ENCODE data around the gene JPH4.

The JPH4 gene

DNA sequence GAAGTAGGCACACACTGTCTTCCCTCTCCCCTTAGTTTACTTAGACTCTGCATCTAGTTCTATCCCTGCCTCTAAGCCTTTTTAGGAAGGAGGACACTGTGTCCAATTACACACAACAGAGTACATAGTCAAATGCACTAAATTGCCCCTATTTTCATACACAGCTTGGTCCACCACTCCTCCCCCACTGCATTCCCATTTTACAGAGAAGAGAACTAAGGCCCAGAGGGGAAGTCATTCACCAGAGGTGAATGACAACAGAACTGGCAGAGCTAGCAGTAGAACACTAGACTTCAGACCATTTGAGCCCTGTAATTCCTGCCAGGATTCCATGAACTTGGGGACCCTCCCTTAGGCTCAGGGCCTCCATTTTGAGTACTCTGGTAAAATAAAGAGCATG, 1.1 kb upstream of the JPH4 start:
- H3K36me3 ChIP-seq (ENCODE audit: insufficient read depth, low read length) = no peaks in the 10 kb centered on the region
- no peak for TF ChIP-seq EZH2 (IDR thresholded peaks at IDR 0.05; ENCODE audit: borderline replicate concordance, low read length)
- TF ChIP-seq, protein P1, sequence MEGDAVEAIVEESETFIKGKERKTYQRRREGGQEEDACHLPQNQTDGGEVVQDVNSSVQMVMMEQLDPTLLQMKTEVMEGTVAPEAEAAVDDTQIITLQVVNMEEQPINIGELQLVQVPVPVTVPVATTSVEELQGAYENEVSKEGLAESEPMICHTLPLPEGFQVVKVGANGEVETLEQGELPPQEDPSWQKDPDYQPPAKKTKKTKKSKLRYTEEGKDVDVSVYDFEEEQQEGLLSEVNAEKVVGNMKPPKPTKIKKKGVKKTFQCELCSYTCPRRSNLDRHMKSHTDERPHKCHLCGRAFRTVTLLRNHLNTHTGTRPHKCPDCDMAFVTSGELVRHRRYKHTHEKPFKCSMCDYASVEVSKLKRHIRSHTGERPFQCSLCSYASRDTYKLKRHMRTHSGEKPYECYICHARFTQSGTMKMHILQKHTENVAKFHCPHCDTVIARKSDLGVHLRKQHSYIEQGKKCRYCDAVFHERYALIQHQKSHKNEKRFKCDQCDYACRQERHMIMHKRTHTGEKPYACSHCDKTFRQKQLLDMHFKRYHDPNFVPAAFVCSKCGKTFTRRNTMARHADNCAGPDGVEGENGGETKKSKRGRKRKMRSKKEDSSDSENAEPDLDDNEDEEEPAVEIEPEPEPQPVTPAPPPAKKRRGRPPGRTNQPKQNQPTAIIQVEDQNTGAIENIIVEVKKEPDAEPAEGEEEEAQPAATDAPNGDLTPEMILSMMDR (IDR thresholded peaks at IDR 0.05; ENCODE audit: low read length) = no peak
- H3K9me2 ChIP-seq (ENCODE audit: low read depth, low read length) = no peaks in the 10 kb centered on the region
- H3K27me3 ChIP-seq (ENCODE audit: insufficient read depth, low read length) = no peaks in the 10 kb centered on the region; the same call in 1 of the 2 replicates
- H3K4me1 ChIP-seq (ENCODE audit: insufficient read depth, low read length, severe bottlenecking) = no peaks in the 10 kb centered on the region
- no peaks in the 10 kb centered on the region for H3K79me2 ChIP-seq (ENCODE audit: insufficient read depth, low read length)
- no peak overlapping the region for H3K4me2 ChIP-seq (ENCODE audit: low read length)
- no peaks in the 10 kb centered on the region for H3F3A ChIP-seq (ENCODE audit: insufficient read depth, low read length)
- H3K27ac ChIP-seq (ENCODE audit: low read depth, low read length, poor library complexity, severe bottlenecking) = no peak overlapping the region
- no peak overlapping the region for H2AFZ ChIP-seq (ENCODE audit: low read length)
- H3K9me3 ChIP-seq (ENCODE audit: low read length) = no peaks in the 10 kb centered on the region
- H4K20me1 ChIP-seq (ENCODE audit: insufficient read depth, low read length) = no peaks in the 10 kb centered on the region
- no peak overlapping the region for H3K9ac ChIP-seq (ENCODE audit: low read length)
- H3K4me3 ChIP-seq (ENCODE audit: low read depth, low read length, poor library complexity, severe bottlenecking) = no peak overlapping the region

DNA sequence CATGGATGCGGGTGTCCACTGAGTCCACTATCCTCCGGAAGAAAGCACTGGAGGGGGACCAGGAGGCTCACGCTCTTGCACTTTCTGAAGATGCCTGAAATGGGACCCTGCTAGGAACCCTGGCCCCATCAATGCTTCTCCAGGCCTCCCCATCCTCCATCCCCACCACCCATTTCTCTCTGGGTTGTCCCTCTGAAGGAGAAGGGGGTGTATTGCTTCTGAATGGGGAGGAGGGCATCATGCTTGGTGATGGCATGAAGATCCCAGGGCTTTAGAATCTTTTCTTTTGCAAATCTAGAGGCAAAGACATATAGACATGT, 681 bp upstream of the JPH4 start:
- no peak overlapping the region for H3K9ac ChIP-seq (ENCODE audit: low read length)
- no peaks in the 10 kb centered on the region for H3F3A ChIP-seq (ENCODE audit: insufficient read depth, low read length)
- TF ChIP-seq, protein P1 (IDR thresholded peaks at IDR 0.05; ENCODE audit: low read length) = no peak
- TF ChIP-seq EZH2 (IDR thresholded peaks at IDR 0.05; ENCODE audit: borderline replicate concordance, low read length) = no peak
- H3K4me1 ChIP-seq (ENCODE audit: insufficient read depth, low read length, severe bottlenecking) = no peaks in the 10 kb centered on the region
- no peaks in the 10 kb centered on the region for H3K36me3 ChIP-seq (ENCODE audit: insufficient read depth, low read length)
- no peak overlapping the region for H3K4me2 ChIP-seq (ENCODE audit: low read length)
- H3K9me3 ChIP-seq (ENCODE audit: low read length) = no peaks in the 10 kb centered on the region
- no peaks in the 10 kb centered on the region; the same call in 1 of the 2 replicates for H3K27me3 ChIP-seq (ENCODE audit: insufficient read depth, low read length)
- no peak overlapping the region for H3K27ac ChIP-seq (ENCODE audit: low read depth, low read length, poor library complexity, severe bottlenecking)
- no peaks in the 10 kb centered on the region for H3K79me2 ChIP-seq (ENCODE audit: insufficient read depth, low read length)
- no peak overlapping the region for H3K4me3 ChIP-seq (ENCODE audit: low read depth, low read length, poor library complexity, severe bottlenecking)
- H4K20me1 ChIP-seq (ENCODE audit: insufficient read depth, low read length) = no peaks in the 10 kb centered on the region
- H2AFZ ChIP-seq (ENCODE audit: low read length) = no peak overlapping the region
- H3K9me2 ChIP-seq (ENCODE audit: low read depth, low read length) = no peaks in the 10 kb centered on the region

DNA sequence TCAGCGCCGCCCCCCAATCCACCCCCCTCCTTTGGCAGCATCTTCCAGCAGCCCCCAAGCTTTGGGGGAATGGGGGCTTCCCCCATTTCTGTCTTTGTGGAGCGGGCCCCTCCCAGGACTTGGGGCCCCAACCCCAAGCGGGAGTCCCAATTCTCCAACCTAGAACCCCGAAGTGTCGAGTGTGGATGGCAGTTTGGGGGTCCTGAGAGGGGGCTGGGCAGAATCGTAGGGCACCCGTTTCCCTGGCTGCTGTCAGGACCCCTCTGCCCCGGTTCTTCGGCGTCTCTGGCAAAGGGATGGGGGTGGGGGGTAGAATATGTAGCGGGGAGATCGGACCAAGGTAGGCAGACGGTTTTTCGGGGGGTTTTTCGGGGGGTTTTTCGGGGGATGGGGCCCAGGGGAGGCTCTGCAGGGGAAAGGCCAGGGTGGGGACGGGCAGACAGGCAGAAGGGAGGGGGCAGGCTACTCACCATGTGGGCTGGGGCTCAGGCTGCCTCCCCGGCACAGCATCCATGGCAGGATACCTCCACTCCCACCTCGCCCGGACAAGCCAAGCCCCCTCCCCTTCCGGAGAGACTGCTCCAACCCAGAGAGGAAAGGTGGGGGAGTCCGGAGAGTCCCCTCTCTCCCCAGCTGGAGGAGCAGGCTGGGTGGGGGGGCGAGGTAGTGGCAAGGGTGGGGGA, 739 bp downstream of the JPH4 start:
- Histone ChIP-seq H3K4me1 (ENCODE audit: insufficient read depth, low read length, severe bottlenecking) (no peaks in the 10 kb centered on the region), H3K27ac (ENCODE audit: low read depth, low read length, poor library complexity, severe bottlenecking) (no peak overlapping the region), H3K27me3 (ENCODE audit: insufficient read depth, low read length) (no peaks in the 10 kb centered on the region; the same call in 1 of the 2 replicates), H3K79me2 (ENCODE audit: insufficient read depth, low read length) (no peaks in the 10 kb centered on the region), H3K9me3 (ENCODE audit: low read length) (no peaks in the 10 kb centered on the region), H3K4me2 (ENCODE audit: low read length) (no peak overlapping the region), H2AFZ (ENCODE audit: low read length) (no peak overlapping the region), H3K9ac (ENCODE audit: low read length) (no peak overlapping the region), H3K9me2 (ENCODE audit: low read depth, low read length) (no peaks in the 10 kb centered on the region), H3K36me3 (ENCODE audit: insufficient read depth, low read length) (no peaks in the 10 kb centered on the region), H4K20me1 (ENCODE audit: insufficient read depth, low read length) (no peaks in the 10 kb centered on the region), H3F3A (ENCODE audit: insufficient read depth, low read length) (no peaks in the 10 kb centered on the region), H3K4me3 (ENCODE audit: low read depth, low read length, poor library complexity, severe bottlenecking) (no peak overlapping the region)
- TF ChIP-seq, protein P1 (IDR thresholded peaks at IDR 0.05; ENCODE audit: low read length) = no peak
- no peak for TF ChIP-seq EZH2 (IDR thresholded peaks at IDR 0.05; ENCODE audit: borderline replicate concordance, low read length)
